ENCODE results near the gene LIF.

Gene LIF

DNA sequence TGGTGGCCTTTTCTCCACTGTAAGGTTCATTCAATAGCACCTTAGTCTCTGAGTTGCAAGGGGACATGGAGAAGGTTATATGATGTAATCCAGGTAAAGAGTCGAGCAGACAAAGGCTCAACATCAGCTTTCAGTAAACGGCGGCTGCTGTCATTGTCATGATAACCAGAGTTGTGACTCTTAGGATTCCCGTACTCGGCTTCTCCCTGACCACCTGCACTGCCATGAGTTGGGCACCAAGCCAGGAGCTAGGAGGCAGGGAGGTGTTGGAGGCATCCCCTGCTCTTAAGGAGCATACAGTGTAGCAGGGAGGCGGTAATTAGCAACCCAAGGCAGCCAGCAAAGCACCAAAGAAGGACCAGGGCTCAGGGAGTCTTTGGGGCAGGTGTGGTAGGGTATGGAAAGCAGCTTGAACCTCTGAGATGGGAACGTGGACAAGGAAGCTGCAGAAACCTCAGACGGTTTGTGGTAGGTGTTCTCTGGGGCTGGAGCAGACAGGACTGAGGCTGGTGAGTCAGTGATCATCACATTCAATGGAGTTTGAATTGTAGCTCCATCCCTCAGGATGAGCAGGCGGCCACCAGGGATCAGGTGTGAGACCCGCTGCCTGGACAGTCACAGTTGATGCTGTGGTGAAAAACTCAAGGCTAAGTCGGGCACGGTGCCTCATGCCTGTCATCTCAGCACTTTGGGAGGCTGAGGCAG, 31.7 kb downstream of the LIF start:
- DNase-seq = no peak
- H2BK5ac ChIP-seq (ENCODE audit: low read depth, low read length, poor library complexity, severe bottlenecking) = no peak overlapping the region
- peaks cover 37% of the 10 kb centered on the region for H3K4me1 ChIP-seq (ENCODE audit: control insufficient read depth, insufficient read depth, low read depth, low read length)
- H4K8ac ChIP-seq (ENCODE audit: low read length) = peak overlapping the region; percentile 0
- no peak overlapping the region for H3K23ac ChIP-seq (ENCODE audit: low read length in 2 of 2)
- no peak overlapping the region for H3K9ac ChIP-seq (ENCODE audit: low read length)
- no peak overlapping the region for H3K4ac ChIP-seq (ENCODE audit: low read depth in 1 of 2, low read length in 2 of 2)
- peak overlapping the region; percentile 15 for H2BK15ac ChIP-seq (ENCODE audit: low read depth, poor library complexity, severe bottlenecking)
- no peaks in the 10 kb centered on the region for H3K9me3 ChIP-seq (ENCODE audit: control insufficient read depth, low read length)
- no peak overlapping the region for H2BK12ac ChIP-seq (ENCODE audit: low read length in 2 of 2)
- H3K27ac ChIP-seq (ENCODE audit: low read length, poor library complexity, severe bottlenecking) = no peak overlapping the region
- H3K14ac ChIP-seq (ENCODE audit: low read length in 2 of 2) = no peak overlapping the region
- no peak overlapping the region for H2AFZ ChIP-seq (ENCODE audit: low read depth, low read length)
- H3K4me2 ChIP-seq (ENCODE audit: low read length, poor library complexity, severe bottlenecking) = no peak overlapping the region
- no peak overlapping the region for H3K4me3 ChIP-seq (ENCODE audit: insufficient read depth in 1 of 2, low read depth in 1 of 2, low read length in 2 of 2)
- WGBS = 79% methylated on average over 12 of the region's 12 CpGs
- H3K79me1 ChIP-seq (replicated peaks; ENCODE audit: low read length, poor library complexity, severe bottlenecking) = no peaks in the 10 kb centered on the region
- no peak overlapping the region for H4K91ac ChIP-seq (ENCODE audit: low read length)
- no peaks in the 10 kb centered on the region for H3K36me3 ChIP-seq (ENCODE audit: control insufficient read depth in 1 of 2, insufficient read depth in 2 of 2, low read depth in 1 of 2, low read length in 2 of 2)
- H2AK5ac ChIP-seq (ENCODE audit: low read length, severe bottlenecking) = peak overlapping the region; percentile 32
- H3K18ac ChIP-seq (ENCODE audit: low read depth in 1 of 2, low read length in 2 of 2) = no peak overlapping the region
- no peak overlapping the region for H2BK120ac ChIP-seq (ENCODE audit: low read depth, low read length)
- peaks cover 0 to 14% of the 10 kb centered on the region in 2 experiments for H3K27me3 ChIP-seq (ENCODE audit: control insufficient read depth in 1 of 2, insufficient read depth in 1 of 2, low read length in 2 of 2)

GRCh38 chr22:30212996-30213441, 33.5 kb downstream of the LIF start:
- H2BK120ac ChIP-seq (ENCODE audit: low read depth, low read length) = peak overlapping the region; percentile 0
- H2AK5ac ChIP-seq (ENCODE audit: low read length, severe bottlenecking) = peak overlapping the region; percentile 70
- H3K9me3 ChIP-seq (ENCODE audit: control insufficient read depth, low read length) = no peaks in the 10 kb centered on the region
- 75% methylated on average over 8 of the region's 8 CpGs for WGBS
- H3K4me2 ChIP-seq (ENCODE audit: low read length, poor library complexity, severe bottlenecking) = no peak overlapping the region
- H3K4me3 ChIP-seq (ENCODE audit: insufficient read depth in 1 of 2, low read depth in 1 of 2, low read length in 2 of 2) = peak overlapping the region in 1 of 2 experiments; percentile 41
- peak overlapping the region; percentile 22 for H4K91ac ChIP-seq (ENCODE audit: low read length)
- no peaks in the 10 kb centered on the region for H3K79me1 ChIP-seq (replicated peaks; ENCODE audit: low read length, poor library complexity, severe bottlenecking)
- peak overlapping the region; percentile 41 to 59 for H2BK12ac ChIP-seq (ENCODE audit: low read length in 2 of 2)
- H3K18ac ChIP-seq (ENCODE audit: low read depth in 1 of 2, low read length in 2 of 2) = peak overlapping the region; percentile 44 to 59
- no peak overlapping the region for H2AFZ ChIP-seq (ENCODE audit: low read depth, low read length)
- peak overlapping the region; percentile 40 for H2BK5ac ChIP-seq (ENCODE audit: low read depth, low read length, poor library complexity, severe bottlenecking)
- peak; percentile 91 for DNase-seq
- H3K9ac ChIP-seq (ENCODE audit: low read length) = peak overlapping the region; percentile 74
- H3K4ac ChIP-seq (ENCODE audit: low read depth in 1 of 2, low read length in 2 of 2) = peak overlapping the region in 1 of 2 experiments; percentile 13
- no peak overlapping the region for H2BK15ac ChIP-seq (ENCODE audit: low read depth, poor library complexity, severe bottlenecking)
- peak overlapping the region; percentile 85 for H3K27ac ChIP-seq (ENCODE audit: low read length, poor library complexity, severe bottlenecking)
- no peak overlapping the region for H3K23ac ChIP-seq (ENCODE audit: low read length in 2 of 2)
- peaks cover 0 to 11% of the 10 kb centered on the region in 2 experiments for H3K27me3 ChIP-seq (ENCODE audit: control insufficient read depth in 1 of 2, insufficient read depth in 1 of 2, low read length in 2 of 2)
- peaks cover 45% of the 10 kb centered on the region for H3K4me1 ChIP-seq (ENCODE audit: control insufficient read depth, insufficient read depth, low read depth, low read length)
- H4K8ac ChIP-seq (ENCODE audit: low read length) = peak overlapping the region; percentile 72
- H3K36me3 ChIP-seq (ENCODE audit: control insufficient read depth in 1 of 2, insufficient read depth in 2 of 2, low read depth in 1 of 2, low read length in 2 of 2) = no peaks in the 10 kb centered on the region
- peak overlapping the region in 1 of 2 experiments; percentile 92 for H3K14ac ChIP-seq (ENCODE audit: low read length in 2 of 2)

DNA sequence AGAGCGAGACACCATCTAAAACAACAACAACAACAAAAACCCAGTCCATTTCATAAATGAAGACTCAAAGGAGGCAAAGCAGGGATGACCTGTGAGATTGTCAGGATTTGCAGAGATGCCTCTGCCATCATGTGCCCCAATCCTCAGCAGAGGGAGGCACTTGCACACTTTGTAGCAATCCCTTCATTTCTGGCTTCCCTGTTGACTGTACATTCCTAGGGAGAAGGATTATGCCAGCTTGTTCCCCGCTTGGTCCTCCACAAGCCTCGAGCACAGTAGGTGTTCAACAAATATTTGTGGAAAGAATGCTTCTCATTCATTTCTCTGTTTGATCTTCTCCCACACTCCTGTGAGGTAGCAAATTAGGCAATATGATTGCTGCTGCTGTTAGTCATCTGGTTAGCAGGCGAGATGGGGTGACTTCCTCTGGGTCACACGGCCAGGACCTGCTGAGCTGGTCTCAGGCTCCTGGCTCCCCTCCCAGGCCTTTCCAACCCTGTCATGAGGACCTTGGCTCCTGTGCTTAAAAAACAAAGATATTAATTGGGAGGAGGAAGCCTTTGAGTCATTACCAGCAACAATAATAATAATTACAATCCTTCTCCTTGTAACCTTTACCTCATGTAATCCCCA, 34.1 kb downstream of the LIF start:
- no peak overlapping the region for H2AFZ ChIP-seq (ENCODE audit: low read depth, low read length)
- peak overlapping the region; percentile 85 for H3K27ac ChIP-seq (ENCODE audit: low read length, poor library complexity, severe bottlenecking)
- peaks cover 42% of the 10 kb centered on the region for H3K4me1 ChIP-seq (ENCODE audit: control insufficient read depth, insufficient read depth, low read depth, low read length)
- H3K4me3 ChIP-seq (ENCODE audit: insufficient read depth in 1 of 2, low read depth in 1 of 2, low read length in 2 of 2) = no peak overlapping the region
- peak overlapping the region; percentile 61 to 65 for H2BK12ac ChIP-seq (ENCODE audit: low read length in 2 of 2)
- H3K18ac ChIP-seq (ENCODE audit: low read depth in 1 of 2, low read length in 2 of 2) = peak overlapping the region; percentile 33 to 79
- H4K8ac ChIP-seq (ENCODE audit: low read length) = no peak overlapping the region
- peak overlapping the region; percentile 60 for H2BK15ac ChIP-seq (ENCODE audit: low read depth, poor library complexity, severe bottlenecking)
- no peaks in the 10 kb centered on the region for H3K79me1 ChIP-seq (replicated peaks; ENCODE audit: low read length, poor library complexity, severe bottlenecking)
- H2BK5ac ChIP-seq (ENCODE audit: low read depth, low read length, poor library complexity, severe bottlenecking) = peak overlapping the region; percentile 36
- peaks cover 0 to 11% of the 10 kb centered on the region in 2 experiments for H3K27me3 ChIP-seq (ENCODE audit: control insufficient read depth in 1 of 2, insufficient read depth in 1 of 2, low read length in 2 of 2)
- H3K14ac ChIP-seq (ENCODE audit: low read length in 2 of 2) = no peak overlapping the region
- WGBS = 0% methylated on average over 2 of the region's 5 CpGs
- H2AK5ac ChIP-seq (ENCODE audit: low read length, severe bottlenecking) = peak overlapping the region; percentile 50
- no peaks in the 10 kb centered on the region for H3K9me3 ChIP-seq (ENCODE audit: control insufficient read depth, low read length)
- no peak overlapping the region for H3K4ac ChIP-seq (ENCODE audit: low read depth in 1 of 2, low read length in 2 of 2)
- no peak overlapping the region for H3K4me2 ChIP-seq (ENCODE audit: low read length, poor library complexity, severe bottlenecking)
- no peaks in the 10 kb centered on the region for H3K36me3 ChIP-seq (ENCODE audit: control insufficient read depth in 1 of 2, insufficient read depth in 2 of 2, low read depth in 1 of 2, low read length in 2 of 2)
- peak overlapping the region; percentile 19 for H2BK120ac ChIP-seq (ENCODE audit: low read depth, low read length)
- H3K9ac ChIP-seq (ENCODE audit: low read length) = peak overlapping the region; percentile 74
- peak overlapping the region; percentile 52 for H4K91ac ChIP-seq (ENCODE audit: low read length)
- no peak overlapping the region for H3K23ac ChIP-seq (ENCODE audit: low read length in 2 of 2)
- DNase-seq = peak; percentile 94

DNA sequence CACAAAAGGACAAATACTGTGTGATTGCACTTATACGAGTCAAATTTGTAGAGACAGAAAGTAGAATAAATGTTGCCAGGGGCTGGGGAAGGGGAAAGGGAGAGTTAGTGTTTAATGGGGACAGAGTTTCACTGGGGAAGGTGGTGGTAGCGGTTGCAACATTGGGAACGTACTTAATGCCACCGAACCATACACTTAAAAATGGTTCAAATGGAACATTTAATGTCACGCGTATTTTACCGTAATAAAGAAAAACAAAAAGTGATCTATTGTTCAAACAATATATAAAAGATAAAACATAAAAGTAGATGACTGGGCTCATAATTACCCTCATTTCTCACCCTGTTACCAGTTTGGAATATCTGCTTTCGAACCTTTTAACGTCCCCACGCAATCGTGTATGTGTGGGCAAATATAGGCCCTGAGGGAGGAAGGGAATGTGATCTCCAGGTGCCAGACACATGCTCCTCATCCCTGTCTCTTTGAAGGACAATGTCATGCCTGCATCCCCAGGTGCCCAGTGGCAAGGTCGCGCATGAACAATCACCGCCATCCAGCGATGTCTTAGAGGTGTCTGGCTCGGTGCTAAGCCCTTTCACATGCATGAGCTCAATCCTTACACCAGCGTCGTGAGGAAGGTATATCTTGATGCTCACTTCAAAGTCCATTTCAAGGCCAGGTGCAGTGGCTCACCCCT, 35.3 kb downstream of the LIF start:
- peak overlapping the region; percentile 37 for H2BK15ac ChIP-seq (ENCODE audit: low read depth, poor library complexity, severe bottlenecking)
- H3K4me1 ChIP-seq (ENCODE audit: control insufficient read depth, insufficient read depth, low read depth, low read length) = peaks cover 47% of the 10 kb centered on the region
- H3K4ac ChIP-seq (ENCODE audit: low read depth in 1 of 2, low read length in 2 of 2) = peak overlapping the region in 1 of 2 experiments; percentile 62
- peak overlapping the region; percentile 6 to 92 for H3K18ac ChIP-seq (ENCODE audit: low read depth in 1 of 2, low read length in 2 of 2)
- peak overlapping the region; percentile 48 for H2BK5ac ChIP-seq (ENCODE audit: low read depth, low read length, poor library complexity, severe bottlenecking)
- no peaks in the 10 kb centered on the region for H3K9me3 ChIP-seq (ENCODE audit: control insufficient read depth, low read length)
- H2BK120ac ChIP-seq (ENCODE audit: low read depth, low read length) = no peak overlapping the region
- H2AFZ ChIP-seq (ENCODE audit: low read depth, low read length) = no peak overlapping the region
- H3K4me2 ChIP-seq (ENCODE audit: low read length, poor library complexity, severe bottlenecking) = no peak overlapping the region
- H3K14ac ChIP-seq (ENCODE audit: low read length in 2 of 2) = peak overlapping the region in 1 of 2 experiments; percentile 82
- peak overlapping the region; percentile 91 for H3K27ac ChIP-seq (ENCODE audit: low read length, poor library complexity, severe bottlenecking)
- peak overlapping the region; percentile 67 for H4K91ac ChIP-seq (ENCODE audit: low read length)
- no peaks in the 10 kb centered on the region for H3K79me1 ChIP-seq (replicated peaks; ENCODE audit: low read length, poor library complexity, severe bottlenecking)
- no peak overlapping the region for H3K4me3 ChIP-seq (ENCODE audit: insufficient read depth in 1 of 2, low read depth in 1 of 2, low read length in 2 of 2)
- peak overlapping the region; percentile 99 for H2AK5ac ChIP-seq (ENCODE audit: low read length, severe bottlenecking)
- peaks cover 0 to 11% of the 10 kb centered on the region in 2 experiments for H3K27me3 ChIP-seq (ENCODE audit: control insufficient read depth in 1 of 2, insufficient read depth in 1 of 2, low read length in 2 of 2)
- no peaks in the 10 kb centered on the region for H3K36me3 ChIP-seq (ENCODE audit: control insufficient read depth in 1 of 2, insufficient read depth in 2 of 2, low read depth in 1 of 2, low read length in 2 of 2)
- 95% methylated on average over 15 of the region's 18 CpGs for WGBS
- peak overlapping the region; percentile 12 to 100 for H2BK12ac ChIP-seq (ENCODE audit: low read length in 2 of 2)
- H3K9ac ChIP-seq (ENCODE audit: low read length) = no peak overlapping the region
- no peak for DNase-seq
- no peak overlapping the region for H3K23ac ChIP-seq (ENCODE audit: low read length in 2 of 2)
- H4K8ac ChIP-seq (ENCODE audit: low read length) = peak overlapping the region; percentile 76
